ENCODE data around the gene L1CAM. TPM values are rescaled to one million over a fixed set of nuclear protein-coding genes. Genes with fewer than 3 reads are reported as not detected.

L1CAM gene
- total and polyA plus RNA-seq, 9 of the 15 experiments (the other 6 are each of a cell fraction or from before 2014, with no cell fraction given): 0.09 to 0.86 (median 0.26) TPM; not detected in 3

DNA sequence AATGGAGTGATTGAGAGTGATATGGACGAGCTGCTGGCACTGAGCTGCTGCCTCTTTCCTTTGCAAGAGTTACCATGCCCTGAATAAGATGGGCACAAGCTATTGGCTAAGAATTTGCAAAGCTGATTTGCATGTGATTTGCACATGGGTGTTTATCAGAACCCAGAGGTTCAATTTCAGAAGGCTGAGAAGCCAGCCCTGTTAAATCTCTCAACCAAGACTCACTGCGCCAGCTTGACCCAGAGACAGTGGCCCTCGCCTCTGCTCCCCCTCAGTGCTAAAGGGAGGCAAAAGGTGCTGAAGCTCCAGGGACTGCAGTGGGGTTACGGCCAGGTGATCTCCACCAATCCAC lies 39.4 kb upstream of the L1CAM start:
- in situ Hi-C loops (cut with MboI) (no loop called here), intact Hi-C loops (cut with micrococcal nuclease) (loop anchor here (5.0 kb wide), 1 partner anchor 158 kb away; no protein-coding TSS in a partner anchor)
- peak overlapping the region; percentile 98 for H3K27ac ChIP-seq (ENCODE audit: extremely low read depth, low read depth, low read length)
- H4K20me1 ChIP-seq (replicated peaks; ENCODE audit: control insufficient read depth, insufficient read depth, low read length): no peaks in the 10 kb centered on the region
- peaks cover 24% of the 10 kb centered on the region for H3K36me3 ChIP-seq (ENCODE audit: control insufficient read depth, insufficient read depth, low read length)
- BruUV-seq (replicated peaks): TSS peak; percentile 40
- peak overlapping the region; percentile 74 for H2AFZ ChIP-seq (ENCODE audit: low read depth, low read length)
- FAIRE-seq (peak; percentile 60), DNase-seq (ENCODE audit: extremely low read depth in 1 of 4, low spot score in 3 of 4) (no peak), ATAC-seq (no peak)
- no peaks in the 10 kb centered on the region for H3K9me3 ChIP-seq (replicated peaks; ENCODE audit: control insufficient read depth, insufficient read depth, low read depth, low read length)
- H3K4me3 ChIP-seq: peak overlapping the region; percentile 58
- whole genome bisulfite sequencing (ENCODE audit: insufficient coverage, low coverage, missing lambda C conversion rate): 34% methylated on average over 4 of the region's 4 CpGs
- H3K4me1 ChIP-seq (replicated peaks in 1 of 2; ENCODE audit: control insufficient read depth in 2 of 2, insufficient read depth in 2 of 2, low read length in 2 of 2): peaks cover 27 to 65% of the 10 kb centered on the region in 2 experiments; a peak in 4 of 5 replicates
- peaks cover 47% of the 10 kb centered on the region for H3K79me2 ChIP-seq (ENCODE audit: control insufficient read depth, insufficient read depth, low read length)
- POLR2A ChIA-PET: interaction anchor here (0.7 to 2.3 kb wide), 17 partner anchors 8 to 131 kb away, joined by 3 to 9 read pairs (median 4); partner anchors contain the start of genes IDH3G, NAA10, RENBP and SSR4
- H3K27me3 ChIP-seq (ENCODE audit: control insufficient read depth in 2 of 2, insufficient read depth in 2 of 2, low read length in 2 of 2): no peaks in the 10 kb centered on the region
- CTCF ChIA-PET (ENCODE audit: low intra/inter-chr PET ratio): interaction anchor here (1.3 kb wide), 1 partner anchor 22 kb away, joined by 3 read pairs; no protein-coding TSS in a partner anchor
- peak overlapping the region; percentile 93 to 96 for H3K9ac ChIP-seq (ENCODE audit: insufficient read depth in 1 of 2, low read depth in 2 of 2, low read length in 2 of 2)
- no peaks in the 10 kb centered on the region for H3K9me1 ChIP-seq (ENCODE audit: control insufficient read depth, insufficient read depth, low read length)
- H3K4me2 ChIP-seq (ENCODE audit: insufficient read depth, low read length): peak overlapping the region; percentile 97
- TF ChIP-seq ZNF444 (CRISPR knock-in tag; IDR thresholded peaks at IDR 0.05): no peak
- TF ChIP-seq ADNP (tag; IDR thresholded peaks at IDR 0.05): no peak
- TF ChIP-seq HNRNPUL1 (IDR thresholded peaks at IDR 0.05; ENCODE audit: low read length): no peak
- no peak for TF ChIP-seq MEF2A (IDR thresholded peaks at IDR 0.05; ENCODE audit: control insufficient read depth, low read depth, low read length)
- peak; percentile 13; the same call in 1 of the 2 replicates for TF ChIP-seq ZKSCAN8 (CRISPR knock-in tag; IDR thresholded peaks at IDR 0.05)
- TF ChIP-seq NUFIP1 (IDR thresholded peaks at IDR 0.05; ENCODE audit: partially characterized antibody): no peak
- no peak for TF ChIP-seq TRIM28 (IDR thresholded peaks at IDR 0.05)
- TF ChIP-seq ZNF766 (CRISPR knock-in tag; conservative IDR thresholded peaks at IDR 0.05): no peak; the same call in 1 of the 2 replicates
- TF ChIP-seq RBM39 (optimal IDR thresholded peaks at IDR 0.05; ENCODE audit: low read depth, low read length): no peak
- no peak for TF ChIP-seq MECOM (CRISPR knock-in tag; IDR thresholded peaks at IDR 0.05)
- no peak for TF ChIP-seq GATAD2B (IDR thresholded peaks at IDR 0.05; ENCODE audit: borderline replicate concordance)
- TF ChIP-seq RFX1 (IDR thresholded peaks at IDR 0.05): no peak
- TF ChIP-seq, protein P1, sequence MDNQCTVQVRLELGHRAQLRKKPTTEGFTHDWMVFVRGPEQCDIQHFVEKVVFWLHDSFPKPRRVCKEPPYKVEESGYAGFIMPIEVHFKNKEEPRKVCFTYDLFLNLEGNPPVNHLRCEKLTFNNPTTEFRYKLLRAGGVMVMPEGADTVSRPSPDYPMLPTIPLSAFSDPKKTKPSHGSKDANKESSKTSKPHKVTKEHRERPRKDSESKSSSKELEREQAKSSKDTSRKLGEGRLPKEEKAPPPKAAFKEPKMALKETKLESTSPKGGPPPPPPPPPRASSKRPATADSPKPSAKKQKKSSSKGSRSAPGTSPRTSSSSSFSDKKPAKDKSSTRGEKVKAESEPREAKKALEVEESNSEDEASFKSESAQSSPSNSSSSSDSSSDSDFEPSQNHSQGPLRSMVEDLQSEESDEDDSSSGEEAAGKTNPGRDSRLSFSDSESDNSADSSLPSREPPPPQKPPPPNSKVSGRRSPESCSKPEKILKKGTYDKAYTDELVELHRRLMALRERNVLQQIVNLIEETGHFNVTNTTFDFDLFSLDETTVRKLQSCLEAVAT (IDR thresholded peaks at IDR 0.05): no peak
- peak; percentile 97 for TF ChIP-seq GTF2F1 (IDR thresholded peaks at IDR 0.05; ENCODE audit: low read depth, low read length)
- TF ChIP-seq PHTF2 (CRISPR knock-in tag; IDR thresholded peaks at IDR 0.05): no peak
- no peak for TF ChIP-seq ZNF780A (CRISPR knock-in tag; IDR thresholded peaks at IDR 0.05)
- TF ChIP-seq, protein P2, sequence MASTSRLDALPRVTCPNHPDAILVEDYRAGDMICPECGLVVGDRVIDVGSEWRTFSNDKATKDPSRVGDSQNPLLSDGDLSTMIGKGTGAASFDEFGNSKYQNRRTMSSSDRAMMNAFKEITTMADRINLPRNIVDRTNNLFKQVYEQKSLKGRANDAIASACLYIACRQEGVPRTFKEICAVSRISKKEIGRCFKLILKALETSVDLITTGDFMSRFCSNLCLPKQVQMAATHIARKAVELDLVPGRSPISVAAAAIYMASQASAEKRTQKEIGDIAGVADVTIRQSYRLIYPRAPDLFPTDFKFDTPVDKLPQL (IDR thresholded peaks at IDR 0.05; ENCODE audit: extremely low read depth, insufficient read length): peak; percentile 98
- no peak for TF ChIP-seq CEBPG (CRISPR knock-in tag; IDR thresholded peaks at IDR 0.05)
- TF ChIP-seq CEBPG (tag; conservative IDR thresholded peaks at IDR 0.05 in 1 of 2, IDR thresholded peaks at IDR 0.05 in 1 of 2): no peak
- TF ChIP-seq ZNF764 (CRISPR knock-in tag; IDR thresholded peaks at IDR 0.05; ENCODE audit: low read depth): no peak
- peak; percentile 28; the same call in 1 of the 2 replicates for TF ChIP-seq GABPB1 (CRISPR knock-in tag; IDR thresholded peaks at IDR 0.05)
- TF ChIP-seq, protein P3, sequence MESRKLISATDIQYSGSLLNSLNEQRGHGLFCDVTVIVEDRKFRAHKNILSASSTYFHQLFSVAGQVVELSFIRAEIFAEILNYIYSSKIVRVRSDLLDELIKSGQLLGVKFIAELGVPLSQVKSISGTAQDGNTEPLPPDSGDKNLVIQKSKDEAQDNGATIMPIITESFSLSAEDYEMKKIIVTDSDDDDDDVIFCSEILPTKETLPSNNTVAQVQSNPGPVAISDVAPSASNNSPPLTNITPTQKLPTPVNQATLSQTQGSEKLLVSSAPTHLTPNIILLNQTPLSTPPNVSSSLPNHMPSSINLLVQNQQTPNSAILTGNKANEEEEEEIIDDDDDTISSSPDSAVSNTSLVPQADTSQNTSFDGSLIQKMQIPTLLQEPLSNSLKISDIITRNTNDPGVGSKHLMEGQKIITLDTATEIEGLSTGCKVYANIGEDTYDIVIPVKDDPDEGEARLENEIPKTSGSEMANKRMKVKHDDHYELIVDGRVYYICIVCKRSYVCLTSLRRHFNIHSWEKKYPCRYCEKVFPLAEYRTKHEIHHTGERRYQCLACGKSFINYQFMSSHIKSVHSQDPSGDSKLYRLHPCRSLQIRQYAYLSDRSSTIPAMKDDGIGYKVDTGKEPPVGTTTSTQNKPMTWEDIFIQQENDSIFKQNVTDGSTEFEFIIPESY (CRISPR knock-in tag; IDR thresholded peaks at IDR 0.05): no peak

Data from K562 (cell line).